MM.1S (cell line): ENCODE measurements around the gene CHST13.

Source experiments
- CTCF ChIP-seq: fragments of 300-600 bp; sonication (generic); IDR thresholded peaks from 2 replicates; pipeline ENCODE4 v1.5.1; 2016; ENCODE audit warnings: antibody characterized with exemption, low read length, mixed read lengths
- EZH2 ChIP-seq: fragments of 300-600 bp; sonication (generic); optimal IDR thresholded peaks from 2 replicates; pipeline ENCODE3; 2017; ENCODE audit warnings: low read depth, mild to moderate bottlenecking, antibody characterized with exemption, low read length, mixed read lengths
- EZH2phosphoT487 ChIP-seq: fragments of 300-600 bp; sonication (generic); IDR thresholded peaks from 2 replicates; pipeline ENCODE4 v1.6.1; 2018; ENCODE audit warnings: antibody characterized with exemption, low read length

- TF ChIP-seq CTCF: no peak
- TF ChIP-seq EZH2phosphoT487: no peak
- TF ChIP-seq EZH2: no peak
These were observed 24.9 kb downstream of the CHST13 start for GRCh38 chr3:126548556-126549466.
